ENCODE measurements around the gene HJV.
"Not testable (repeated sequence)": the region's sequence is repeated elsewhere in the genome, so short reads cannot be mapped to it uniquely, and the experiment has no call there.

HJV gene, protein sequence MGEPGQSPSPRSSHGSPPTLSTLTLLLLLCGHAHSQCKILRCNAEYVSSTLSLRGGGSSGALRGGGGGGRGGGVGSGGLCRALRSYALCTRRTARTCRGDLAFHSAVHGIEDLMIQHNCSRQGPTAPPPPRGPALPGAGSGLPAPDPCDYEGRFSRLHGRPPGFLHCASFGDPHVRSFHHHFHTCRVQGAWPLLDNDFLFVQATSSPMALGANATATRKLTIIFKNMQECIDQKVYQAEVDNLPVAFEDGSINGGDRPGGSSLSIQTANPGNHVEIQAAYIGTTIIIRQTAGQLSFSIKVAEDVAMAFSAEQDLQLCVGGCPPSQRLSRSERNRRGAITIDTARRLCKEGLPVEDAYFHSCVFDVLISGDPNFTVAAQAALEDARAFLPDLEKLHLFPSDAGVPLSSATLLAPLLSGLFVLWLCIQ

DNA sequence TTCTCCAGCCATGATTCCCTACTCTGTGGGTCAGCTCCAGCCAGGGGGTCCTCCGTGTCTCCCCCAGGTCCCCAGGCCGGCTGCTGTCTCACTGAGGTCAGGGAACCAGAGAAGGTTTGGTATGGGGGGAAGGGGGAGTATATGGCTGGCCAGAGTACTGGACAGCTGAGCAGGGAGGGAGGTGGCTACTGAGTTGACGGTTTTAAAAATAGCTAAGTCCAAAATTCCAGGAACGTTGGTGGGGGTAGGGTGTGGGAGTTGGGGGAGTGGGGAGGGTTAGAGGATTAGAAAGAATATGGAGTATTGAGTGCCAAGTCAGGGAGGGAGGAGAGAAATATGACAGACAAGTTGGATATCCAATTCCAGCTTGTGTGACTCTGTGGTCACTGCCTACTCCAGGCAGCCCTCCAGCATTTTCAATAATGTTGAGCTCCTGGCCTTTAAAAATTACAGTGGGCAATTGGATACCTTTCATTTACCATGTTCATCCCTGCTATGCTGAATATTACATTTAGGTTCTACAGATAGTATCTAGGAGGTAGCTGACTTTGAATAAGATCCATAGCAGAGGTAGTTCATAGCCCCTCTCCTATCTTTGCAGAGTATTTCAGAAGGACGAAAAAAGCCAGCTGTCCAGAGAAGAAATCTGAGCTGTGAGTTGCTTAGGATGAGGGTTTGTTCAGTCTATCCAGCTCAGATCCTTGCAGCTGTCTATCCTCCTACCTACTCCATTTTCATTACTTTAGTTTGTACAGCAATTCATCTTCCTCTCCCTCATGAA, at the start of gene HJV:
Gene HJV (minus strand): TSS at position 114 of the 781 bp plus-strand sequence. CDS start 1,504 bp downstream, outside the sequence.
- DNase-seq, result no peak

GRCh38 chr1:146059148-146059547, 37.6 kb upstream of the HJV start:
- DNase-seq, result not testable (repeated sequence)

DNA sequence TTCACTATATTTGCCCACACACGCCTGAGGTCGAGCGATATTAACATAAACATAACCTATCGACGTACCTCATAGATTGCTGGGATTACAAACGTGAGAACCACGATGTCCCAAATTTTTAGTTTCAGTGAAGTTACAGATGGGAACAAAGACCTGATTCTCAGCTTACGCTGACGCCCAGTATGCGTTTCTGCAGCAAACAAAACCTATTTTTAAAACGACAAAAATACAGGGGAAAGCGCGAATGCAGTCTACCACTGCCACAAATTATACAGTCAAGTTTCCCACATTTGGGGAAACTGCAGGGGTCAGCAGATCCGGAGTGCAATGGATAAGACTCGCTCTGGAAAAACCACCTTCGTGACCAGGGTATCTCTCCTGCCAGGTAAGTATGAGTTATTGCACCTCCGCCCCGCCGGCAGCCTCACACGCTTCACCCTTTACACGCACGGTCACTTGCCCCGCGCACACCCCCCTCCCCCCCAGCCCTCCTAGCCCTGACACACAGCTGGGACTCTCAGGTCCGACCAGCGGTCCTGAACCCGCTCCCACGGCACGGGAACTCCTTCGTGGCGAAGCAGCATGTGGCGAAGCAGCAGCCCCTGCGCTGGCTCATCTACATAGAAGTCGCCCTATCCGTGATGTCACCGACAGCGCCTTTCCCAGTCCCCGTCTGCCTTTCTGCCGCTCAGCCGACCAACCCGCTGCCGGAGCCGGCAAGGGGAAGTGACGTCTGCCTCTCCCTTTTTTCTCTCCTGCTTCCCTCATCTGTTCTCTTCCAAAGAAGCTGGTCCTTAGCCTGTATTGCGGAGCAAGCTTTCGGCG, 30.5 kb upstream of the HJV start:
- DNase-seq, result peak; percentile 98

DNA sequence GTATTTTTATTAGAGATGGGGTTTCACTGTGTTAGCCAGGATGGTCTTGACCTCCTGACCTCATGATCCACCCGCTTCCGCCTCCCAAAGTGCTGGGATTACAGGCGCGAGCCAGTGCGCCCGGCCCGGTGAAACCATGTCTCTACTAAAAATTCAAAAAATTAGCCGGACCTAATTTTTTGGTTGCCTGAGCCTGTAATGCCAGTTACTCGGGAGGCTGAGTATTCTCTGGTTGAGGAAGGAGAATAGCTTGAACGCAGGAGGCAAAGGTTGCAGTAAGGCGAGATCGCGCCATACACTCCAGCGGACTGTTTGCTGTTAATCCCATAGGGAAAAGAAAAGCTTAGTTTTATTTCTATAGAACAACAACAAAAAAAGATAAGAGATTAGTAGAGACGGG, 29.9 kb upstream of the HJV start:
- no peak for DNase-seq

- not testable (repeated sequence) for DNase-seq
Observed at GRCh38 chr1:146050652-146050963, 29.1 kb upstream of the HJV start.

DNA sequence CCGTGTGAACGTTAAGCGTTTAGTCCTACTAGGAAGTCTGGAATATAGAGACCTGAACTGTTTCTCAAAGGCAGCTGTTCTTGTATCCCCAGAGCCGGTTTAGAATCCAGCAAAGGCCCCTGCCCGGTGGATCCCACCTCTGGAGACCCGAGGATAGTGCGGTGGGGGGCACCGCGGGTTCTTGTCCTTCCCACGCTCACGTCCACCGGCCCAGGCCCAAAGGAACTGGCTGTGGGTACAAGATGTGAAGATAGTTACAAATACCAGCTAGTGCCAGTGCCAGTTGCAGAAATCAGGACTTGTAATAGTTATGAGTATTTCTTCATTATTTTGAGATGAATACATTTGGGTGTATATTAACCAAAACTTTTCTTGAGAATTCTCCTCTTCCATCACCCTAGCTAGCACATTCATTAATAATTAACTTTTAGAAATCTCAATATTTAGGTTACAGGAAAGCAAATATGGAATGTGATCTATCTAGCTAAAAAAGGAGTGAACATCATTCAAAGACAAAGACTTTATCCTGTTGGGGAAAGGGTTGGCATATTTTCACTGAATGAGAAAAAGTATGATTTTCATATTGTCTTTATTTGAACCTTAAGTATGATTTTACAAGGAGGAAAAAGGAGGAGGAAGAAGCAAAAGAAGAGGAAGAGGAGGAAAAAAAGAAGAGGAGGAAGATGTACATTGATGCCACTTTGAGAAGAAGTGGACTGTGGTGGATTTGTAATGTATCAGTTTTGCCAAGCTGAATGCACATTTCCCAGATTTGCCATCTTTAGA, 28.5 kb upstream of the HJV start:
- DNase-seq, result not testable (repeated sequence)

- no peak for DNase-seq
Observed at GRCh38 chr1:146049436-146049835, 27.9 kb upstream of the HJV start.

DNA sequence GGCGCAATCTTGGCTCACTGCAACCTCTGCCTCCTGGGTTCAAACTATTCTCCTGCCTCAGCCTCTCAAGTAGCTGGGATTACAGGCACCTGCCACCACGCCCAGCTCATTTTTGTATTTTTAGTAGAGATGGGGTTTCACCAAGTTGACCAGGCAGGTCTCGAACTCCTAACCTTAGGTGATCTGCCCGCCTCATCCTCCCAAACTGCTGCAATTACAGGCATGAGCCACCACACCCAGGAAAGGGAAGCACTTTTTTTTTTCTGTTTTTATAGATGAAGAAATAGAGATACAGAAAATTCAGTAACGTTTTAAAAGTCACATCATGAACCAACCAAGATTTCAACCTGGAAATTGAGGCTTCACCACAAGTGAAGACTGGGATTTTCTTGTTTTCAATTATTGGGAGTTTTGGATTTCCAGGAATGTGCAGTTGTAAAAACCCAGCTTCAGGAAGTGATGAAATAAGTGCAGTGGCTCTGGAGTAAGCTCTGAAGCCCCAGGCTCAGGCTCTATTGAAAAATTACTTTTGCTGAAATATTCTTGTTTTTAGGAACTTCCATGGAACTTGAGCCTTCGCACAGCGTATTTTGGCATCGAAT, 27.1 kb upstream of the HJV start:
- peak; percentile 74 for DNase-seq

DNA sequence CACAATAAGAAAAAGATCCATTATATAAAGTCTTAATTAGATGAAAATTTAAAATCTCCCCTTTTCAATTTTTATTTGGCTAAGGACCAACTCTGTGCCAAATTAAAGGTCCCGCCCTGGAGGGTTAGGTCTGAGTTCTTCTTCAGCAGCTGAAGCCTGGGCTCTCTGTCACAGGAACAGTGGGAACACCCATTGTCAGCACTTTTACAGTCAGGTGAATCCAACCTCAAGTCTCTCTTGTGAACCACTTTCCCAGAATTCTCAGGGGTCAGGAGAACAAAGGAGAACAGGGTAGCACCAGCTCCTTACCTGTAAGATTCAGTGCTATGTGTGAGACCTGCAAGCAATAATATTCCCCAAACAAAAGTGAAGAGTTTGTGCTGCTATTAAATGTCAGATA, 25.1 kb upstream of the HJV start:
- DNase-seq, result no peak

GRCh38 chr1:146039844-146040194, 18.3 kb upstream of the HJV start:
- no peak for DNase-seq

DNA sequence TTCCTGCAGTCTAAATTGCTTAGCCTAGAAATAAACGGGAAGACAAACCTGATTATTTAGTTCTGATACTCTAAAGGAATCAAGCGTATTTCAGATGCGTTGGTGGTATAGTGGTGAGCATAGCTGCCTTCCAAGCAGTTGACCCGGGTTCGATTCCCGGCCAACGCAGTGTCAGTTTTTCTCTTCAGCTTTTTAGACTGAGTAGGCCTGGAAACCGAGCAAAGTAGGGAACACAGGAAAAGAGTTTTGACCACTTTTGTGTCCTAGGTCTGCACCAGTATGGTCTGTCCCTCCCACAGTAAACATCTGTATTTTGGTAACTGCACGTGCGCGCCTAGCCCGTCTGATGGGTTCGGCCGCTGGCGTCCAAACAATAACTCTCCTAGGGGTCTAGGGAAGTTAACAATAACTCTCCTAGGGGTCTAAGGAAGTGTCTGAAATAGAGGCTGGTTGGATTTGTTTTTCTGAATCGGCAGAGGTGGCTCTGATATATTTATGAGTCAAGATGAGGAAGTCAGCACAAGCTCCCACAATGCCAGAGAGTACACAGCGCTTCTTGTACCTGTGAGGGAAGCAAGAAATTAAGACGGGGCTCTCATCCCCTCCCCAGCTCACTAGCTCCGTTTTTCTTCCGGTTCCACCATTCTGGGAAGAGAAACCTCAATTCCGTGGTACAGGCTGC, 15.6 kb upstream of the HJV start:
- DNase-seq, result peak; percentile 90

DNA sequence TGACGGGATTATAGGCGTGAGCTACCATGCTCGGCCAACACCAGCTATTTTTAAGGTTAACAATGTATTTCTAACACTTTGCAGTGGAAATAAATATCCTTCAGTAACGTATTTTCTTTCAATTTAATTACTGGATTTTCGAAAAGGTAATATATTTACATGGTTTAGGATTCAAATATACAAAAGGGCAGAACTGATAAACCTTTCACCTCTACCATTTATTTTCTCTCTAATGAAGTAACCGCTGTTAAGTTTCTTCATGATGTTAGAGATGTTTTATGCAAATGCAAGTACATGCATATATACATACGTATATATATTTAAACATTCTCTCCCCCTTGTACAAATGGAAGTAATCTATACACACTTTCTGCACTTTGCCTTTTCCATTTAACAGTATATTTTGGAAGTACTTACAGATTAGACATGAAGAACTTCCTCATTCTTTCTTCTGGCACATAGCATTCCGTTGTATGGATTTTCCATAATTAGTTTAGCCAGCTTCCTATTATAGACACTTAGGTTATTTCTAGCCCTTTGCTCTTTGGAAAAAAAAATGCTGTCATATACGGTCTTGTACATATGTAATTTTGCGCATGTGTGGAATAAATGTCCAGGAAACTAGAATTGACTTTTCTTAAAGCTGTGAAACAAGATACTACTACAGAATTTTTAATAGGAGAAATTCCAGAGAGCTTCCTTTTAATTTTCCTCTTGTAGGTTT, 14.9 kb upstream of the HJV start:
- DNase-seq, result no peak

DNA sequence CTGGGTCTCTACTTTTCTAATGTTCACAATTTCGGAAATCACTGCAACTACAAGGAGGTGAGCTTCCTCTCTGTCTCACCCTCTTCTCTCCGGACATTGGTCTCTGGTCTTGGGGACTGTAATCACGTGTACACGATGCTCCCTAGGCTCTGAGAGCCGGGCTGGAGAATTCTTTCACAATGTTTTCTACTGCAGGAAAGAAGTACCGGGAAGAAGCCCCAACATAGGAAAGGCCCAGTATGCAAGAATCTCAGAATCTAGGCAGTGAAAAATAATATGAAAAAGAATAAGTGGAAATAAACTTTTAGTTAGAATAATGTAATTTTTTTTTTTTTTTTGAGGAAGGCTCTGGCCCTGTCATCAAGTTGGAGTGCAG, 13.5 kb upstream of the HJV start:
- no peak for DNase-seq

DNA sequence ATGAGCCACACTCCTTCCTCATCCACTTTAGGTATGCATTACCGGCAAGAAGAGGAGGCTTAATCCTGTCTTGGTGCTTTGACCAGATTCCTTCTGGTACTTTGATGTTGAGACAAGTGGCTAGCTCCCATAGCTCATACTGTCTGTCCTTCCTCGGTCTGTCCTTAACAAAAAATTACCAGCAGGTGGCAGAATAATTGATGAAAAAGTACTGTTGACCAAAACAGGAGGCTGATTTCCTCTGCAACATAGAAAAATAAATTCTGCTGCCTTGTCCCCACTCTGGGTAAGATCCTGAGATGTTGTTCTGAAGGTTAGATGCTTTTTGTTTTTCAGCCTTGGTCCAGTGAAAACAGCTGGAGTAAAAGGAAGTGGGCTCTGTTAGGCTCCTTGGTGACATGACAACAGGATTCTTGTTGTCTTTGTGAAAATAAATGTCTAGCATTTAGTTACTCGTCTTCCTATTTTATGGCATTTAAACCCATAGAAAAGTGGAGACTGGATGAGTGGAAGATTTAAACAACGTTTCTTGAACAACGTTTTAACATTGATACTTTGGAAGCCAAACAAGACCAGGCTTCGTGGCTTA, 11.2 kb upstream of the HJV start:
- DNase-seq, result peak; percentile 59

DNA sequence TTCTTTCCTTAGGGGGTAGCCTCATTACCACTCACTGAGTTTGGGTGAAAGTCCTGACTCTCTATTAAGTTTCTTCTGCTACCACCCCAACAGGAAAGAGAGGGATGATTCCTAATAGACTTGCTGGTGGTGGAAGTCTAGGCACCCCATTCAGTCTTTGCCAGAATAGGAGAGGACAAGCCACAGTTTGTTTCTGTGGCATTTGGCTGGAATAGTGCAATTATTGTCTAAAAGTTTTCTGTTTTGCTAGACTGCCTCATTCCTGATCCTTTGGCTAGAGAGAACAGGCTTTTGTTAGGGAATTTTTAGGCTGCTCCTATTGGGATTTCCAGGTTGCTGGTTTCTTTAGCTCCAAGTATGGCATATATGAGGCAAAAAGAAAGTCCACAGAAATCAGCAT, 9.9 kb upstream of the HJV start:
- DNase-seq, result no peak

- DNase-seq, result no peak
Observed at GRCh38 chr1:146029117-146029516, 7.6 kb upstream of the HJV start.

DNA sequence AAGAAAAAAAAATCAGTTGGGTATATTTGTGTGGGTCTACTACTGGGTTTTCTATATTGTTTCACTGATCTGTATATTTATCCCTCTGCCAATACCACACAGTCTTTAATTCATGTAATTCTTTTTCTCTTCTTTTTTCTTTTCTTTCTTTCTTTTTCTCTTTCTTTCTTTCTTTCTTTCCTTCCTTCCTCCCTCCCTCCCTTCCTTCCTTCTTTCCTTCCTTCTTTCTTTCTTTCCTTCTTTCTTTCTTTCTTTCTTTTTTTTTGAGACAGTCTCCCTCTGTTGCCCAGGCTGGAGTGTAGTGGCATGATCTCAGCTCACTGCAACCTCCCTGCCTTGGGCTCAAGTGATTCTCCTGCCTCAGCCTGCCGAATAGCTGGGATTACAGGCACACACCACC, 5.1 kb upstream of the HJV start:
- not testable (repeated sequence) for DNase-seq

DNA sequence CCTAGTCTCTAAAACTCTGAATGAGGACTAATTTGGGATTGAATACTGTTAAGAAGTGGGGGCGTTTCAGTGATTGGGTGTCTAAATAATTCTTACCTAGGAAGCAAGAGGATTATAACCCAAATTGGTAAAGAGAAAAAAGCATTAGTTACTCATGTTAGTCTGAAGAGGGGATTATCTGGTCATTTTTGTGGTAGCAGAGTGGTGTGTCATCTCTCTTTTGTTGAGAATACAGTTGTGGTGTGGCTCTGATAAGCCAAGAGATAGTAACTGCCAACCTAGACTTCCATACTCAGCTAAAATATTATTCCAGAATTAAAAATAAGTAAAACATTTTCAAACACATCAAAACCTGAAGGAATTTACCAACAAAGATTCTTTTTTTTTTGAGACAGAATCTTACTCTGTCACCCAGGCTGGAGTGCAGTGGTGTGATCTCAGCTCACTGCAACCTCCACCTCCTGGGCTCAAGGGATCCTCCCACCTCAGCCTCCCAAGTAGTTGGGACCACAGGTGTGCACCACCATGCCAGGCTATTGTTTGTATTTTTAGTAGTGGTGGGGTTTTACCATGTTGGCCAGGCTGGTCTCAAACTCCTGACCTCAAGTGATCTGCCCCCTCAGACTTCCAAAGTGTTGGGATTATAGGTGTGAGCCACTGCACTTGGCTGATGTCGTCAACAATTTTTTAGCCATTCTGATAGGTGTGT, 4.4 kb upstream of the HJV start:
- not testable (repeated sequence) for DNase-seq

DNA sequence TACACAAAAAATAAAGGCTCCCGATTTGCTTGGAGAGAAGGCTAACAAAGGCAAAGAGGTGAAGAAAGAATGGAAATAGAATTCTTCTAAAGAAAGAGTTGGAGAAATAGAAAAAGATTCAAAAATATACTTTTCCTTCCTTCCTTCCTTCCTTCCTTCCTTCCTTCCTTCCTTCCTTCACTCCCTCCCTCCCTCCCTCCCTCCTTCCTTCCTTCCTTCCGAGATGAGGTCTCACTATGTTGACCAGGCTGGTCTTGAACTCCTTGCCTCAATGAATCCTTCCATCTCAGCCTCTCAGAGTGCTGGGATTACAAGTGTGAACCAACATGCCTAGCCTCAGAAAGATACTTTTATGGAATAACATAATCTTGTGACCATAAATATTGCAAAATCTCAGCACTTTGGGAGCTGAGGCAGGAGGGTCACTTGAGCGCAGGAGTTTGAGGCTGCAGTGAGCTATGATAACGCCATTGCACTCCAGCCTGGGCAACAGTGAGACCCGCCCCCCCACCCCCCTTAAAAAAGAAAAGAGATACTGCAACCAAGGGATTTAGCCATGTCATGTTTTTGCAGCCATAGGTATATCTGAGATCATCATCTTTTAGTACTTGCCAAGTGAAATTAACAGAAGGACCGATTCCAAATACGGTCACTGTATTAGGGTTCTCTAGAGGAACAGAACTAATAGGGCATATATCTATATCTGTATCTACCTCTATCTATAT, 1.0 kb upstream of the HJV start:
- no peak for DNase-seq

All from fibroblast of skin of right quadriceps (primary cell).